ENCODE measurements around the gene CYTH3. TPM values are rescaled to one million over a fixed set of nuclear protein-coding genes. Genes with fewer than 3 reads are reported as not detected.

CYTH3 gene
- total and polyA plus RNA-seq, 2 of the 13 experiments (the other 11 are each of a cell fraction or from before 2014, with no cell fraction given), result 3.1 to 3.8 TPM

- TF ChIP-seq PRDM10 (CRISPR knock-in tag; IDR thresholded peaks at IDR 0.05; ENCODE audit: low read depth), result peak; percentile 84
- TF ChIP-seq BHLHE40 (IDR thresholded peaks at IDR 0.05; ENCODE audit: low read length), result peak; percentile 54; the same call in 1 of the 2 replicates
- TF ChIP-seq HOXA9 (CRISPR knock-in tag; IDR thresholded peaks at IDR 0.05; ENCODE audit: borderline replicate concordance), result no peak
- peak; percentile 23; the same call in 1 of the 2 replicates for TF ChIP-seq NFYC (CRISPR knock-in tag; IDR thresholded peaks at IDR 0.05)
- TF ChIP-seq ZNF180 (CRISPR knock-in tag; IDR thresholded peaks at IDR 0.05; ENCODE audit: borderline replicate concordance, low read depth), result no peak
- TF ChIP-seq SYNCRIP (IDR thresholded peaks at IDR 0.05; ENCODE audit: insufficient read depth, low read depth, low read length), result no peak
- 0 out of 2 replicates have a peak, but pooled peaks have one; percentile 23 for TF ChIP-seq ZNF710 (CRISPR knock-in tag; IDR thresholded peaks at IDR 0.05; ENCODE audit: borderline replicate concordance)
- no peak for TF ChIP-seq ARHGAP35 (CRISPR knock-in tag; IDR thresholded peaks at IDR 0.05; ENCODE audit: borderline replicate concordance)
- TF ChIP-seq HOXA7 (CRISPR knock-in tag; IDR thresholded peaks at IDR 0.05), result no peak
- peak; percentile 28; the same call in 1 of the 2 replicates for TF ChIP-seq CEBPG (CRISPR knock-in tag; IDR thresholded peaks at IDR 0.05)
- peak; percentile 45; the same call in 1 of the 2 replicates for TF ChIP-seq HNF4A (CRISPR knock-in tag; IDR thresholded peaks at IDR 0.05)
- peak; percentile 75 for TF ChIP-seq PAXIP1 (CRISPR knock-in tag; conservative IDR thresholded peaks at IDR 0.05)
- peak; percentile 51; the same call in 1 of the 2 replicates for TF ChIP-seq KDM6A (CRISPR knock-in tag; IDR thresholded peaks at IDR 0.05; ENCODE audit: low read depth)
- no peak for TF ChIP-seq CREB1 (IDR thresholded peaks at IDR 0.05)
- TF ChIP-seq CREB1 (CRISPR knock-in tag; IDR thresholded peaks at IDR 0.05), result no peak
- TF ChIP-seq, protein P1, sequence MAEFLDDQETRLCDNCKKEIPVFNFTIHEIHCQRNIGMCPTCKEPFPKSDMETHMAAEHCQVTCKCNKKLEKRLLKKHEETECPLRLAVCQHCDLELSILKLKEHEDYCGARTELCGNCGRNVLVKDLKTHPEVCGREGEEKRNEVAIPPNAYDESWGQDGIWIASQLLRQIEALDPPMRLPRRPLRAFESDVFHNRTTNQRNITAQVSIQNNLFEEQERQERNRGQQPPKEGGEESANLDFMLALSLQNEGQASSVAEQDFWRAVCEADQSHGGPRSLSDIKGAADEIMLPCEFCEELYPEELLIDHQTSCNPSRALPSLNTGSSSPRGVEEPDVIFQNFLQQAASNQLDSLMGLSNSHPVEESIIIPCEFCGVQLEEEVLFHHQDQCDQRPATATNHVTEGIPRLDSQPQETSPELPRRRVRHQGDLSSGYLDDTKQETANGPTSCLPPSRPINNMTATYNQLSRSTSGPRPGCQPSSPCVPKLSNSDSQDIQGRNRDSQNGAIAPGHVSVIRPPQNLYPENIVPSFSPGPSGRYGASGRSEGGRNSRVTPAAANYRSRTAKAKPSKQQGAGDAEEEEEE (CRISPR knock-in tag; IDR thresholded peaks at IDR 0.05; ENCODE audit: borderline replicate concordance), result no peak
- no peak; the same call in 1 of the 2 replicates for TF ChIP-seq SALL1 (CRISPR knock-in tag; IDR thresholded peaks at IDR 0.05)
- no peak for TF ChIP-seq MYNN (CRISPR knock-in tag; IDR thresholded peaks at IDR 0.05; ENCODE audit: low read depth)
These were observed 45.5 kb upstream of the CYTH3 start (continued) for GRCh38 chr7:6317797-6318438.
